Measurements from ENCODE around the gene DLK1. TPM values are rescaled to one million over a fixed set of nuclear protein-coding genes. Genes with fewer than 3 reads are reported as not detected.

DLK1 gene
- total and polyA plus RNA-seq, 2 of the 13 experiments (the other 11 are each of a cell fraction or from before 2014, with no cell fraction given): 95.5 to 312 TPM

DNA sequence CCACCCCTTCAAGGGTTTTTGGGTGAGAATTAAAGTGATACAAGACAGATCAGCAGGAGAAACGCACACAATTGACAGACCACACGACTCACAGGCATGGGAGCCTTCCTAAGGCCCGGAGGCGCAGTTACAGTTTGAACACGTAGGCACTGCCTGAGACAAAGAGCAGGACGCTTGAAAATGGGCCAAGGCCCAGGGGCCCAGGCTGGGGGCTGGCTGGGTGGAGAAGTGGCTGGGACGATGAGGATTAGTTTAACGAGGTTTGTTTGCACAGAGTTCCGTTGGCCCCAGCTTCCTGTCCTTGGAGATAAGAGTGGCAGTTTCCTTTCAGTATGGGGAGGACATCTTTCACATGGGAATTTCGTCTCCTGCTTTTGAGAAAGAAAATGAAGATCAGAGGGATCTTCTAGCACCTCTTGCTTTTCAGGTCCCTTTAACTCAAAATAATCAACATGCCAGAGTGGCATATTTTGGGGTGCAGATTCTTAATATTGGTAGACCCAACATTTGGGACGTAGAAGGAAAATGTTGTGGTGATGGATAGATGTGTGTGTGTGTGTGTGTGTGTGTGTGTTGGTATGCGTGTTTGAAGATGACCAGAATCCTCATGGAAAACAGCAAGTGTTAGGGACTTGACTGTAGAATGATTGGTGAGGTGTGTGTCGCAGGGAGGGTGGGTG is 44.6 kb downstream of the DLK1 start (continued):
- TF ChIP-seq HNF1B (CRISPR knock-in tag; IDR thresholded peaks at IDR 0.05) (peak; percentile 46; the same call in 1 of the 2 replicates), ZFY (CRISPR knock-in tag; IDR thresholded peaks at IDR 0.05) (peak; percentile 63), ZXDC (CRISPR knock-in tag; IDR thresholded peaks at IDR 0.05) (0 out of 2 replicates have a peak, but pooled peaks have one; percentile 23), SETDB1 (CRISPR knock-in tag; IDR thresholded peaks at IDR 0.05; ENCODE audit: borderline replicate concordance) (0 out of 2 replicates have a peak, but pooled peaks have one; percentile 60), ZNF607 (CRISPR knock-in tag; IDR thresholded peaks at IDR 0.05; ENCODE audit: borderline replicate concordance) (0 out of 2 replicates have a peak, but pooled peaks have one; percentile 23), PRPF4 (IDR thresholded peaks at IDR 0.05; ENCODE audit: low read depth, low read length, poor library complexity, severe bottlenecking) (peak; percentile 56), KLF16 (CRISPR knock-in tag; IDR thresholded peaks at IDR 0.05) (0 out of 4 replicates have a peak, but pooled peaks of 1 of the 2 experiments have one; percentile 29), ISL2 (CRISPR knock-in tag; IDR thresholded peaks at IDR 0.05) (peak; percentile 74), ZNF687 (CRISPR knock-in tag; IDR thresholded peaks at IDR 0.05) (peak; percentile 83)
- TF ChIP-seq, protein P1, sequence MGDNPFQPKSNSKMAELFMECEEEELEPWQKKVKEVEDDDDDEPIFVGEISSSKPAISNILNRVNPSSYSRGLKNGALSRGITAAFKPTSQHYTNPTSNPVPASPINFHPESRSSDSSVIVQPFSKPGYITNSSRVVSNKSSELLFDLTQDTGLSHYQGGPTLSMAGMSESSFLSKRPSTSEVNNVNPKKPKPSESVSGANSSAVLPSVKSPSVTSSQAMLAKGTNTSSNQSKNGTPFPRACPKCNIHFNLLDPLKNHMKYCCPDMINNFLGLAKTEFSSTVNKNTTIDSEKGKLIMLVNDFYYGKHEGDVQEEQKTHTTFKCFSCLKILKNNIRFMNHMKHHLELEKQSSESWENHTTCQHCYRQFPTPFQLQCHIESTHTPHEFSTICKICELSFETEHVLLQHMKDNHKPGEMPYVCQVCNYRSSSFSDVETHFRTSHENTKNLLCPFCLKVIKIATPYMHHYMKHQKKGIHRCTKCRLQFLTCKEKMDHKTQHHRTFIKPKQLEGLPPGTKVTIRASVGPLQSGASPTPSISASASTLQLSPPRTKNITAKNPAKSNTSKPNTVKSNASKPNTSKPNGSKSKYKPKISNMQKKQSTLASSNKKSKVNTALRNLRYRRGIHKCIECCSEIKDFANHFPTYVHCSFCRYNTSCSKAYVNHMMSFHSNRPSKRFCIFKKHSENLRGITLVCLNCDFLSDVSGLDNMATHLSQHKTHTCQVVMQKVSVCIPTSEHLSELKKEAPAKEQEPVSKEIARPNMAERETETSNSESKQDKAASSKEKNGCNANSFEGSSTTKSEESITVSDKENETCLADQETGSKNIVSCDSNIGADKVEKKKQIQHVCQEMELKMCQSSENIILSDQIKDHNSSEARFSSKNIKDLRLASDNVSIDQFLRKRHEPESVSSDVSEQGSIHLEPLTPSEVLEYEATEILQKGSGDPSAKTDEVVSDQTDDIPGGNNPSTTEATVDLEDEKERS (CRISPR knock-in tag; IDR thresholded peaks at IDR 0.05): peak; percentile 80; the same call in 1 of the 2 replicates
